Esophagus muscularis mucosa (tissue), 4 donors: ENCODE results near the gene LGALS9.

Source experiments
- EP300 ChIP-seq: sonication (generic); formaldehyde crosslinking; IDR thresholded peaks from one replicate; pipeline ENCODE4 v1.6.1; 2017; ENCODE audit warnings: antibody characterized with exemption
- POLR2A ChIP-seq: fragments of 450-650 bp; IDR thresholded peaks from one replicate; pipeline ENCODE4 v1.6.1; 2017; ENCODE audit warnings: antibody characterized with exemption, moderate library complexity, mild to moderate bottlenecking, low read depth
- TF ChIP-seq, protein P1 (sequence below), 3 experiments: fragments of 200-600 bp in 2 of 3; fragments of 450-650 bp in 1 of 3; sonication (generic) in 2 of 3; IDR thresholded peaks; one replicate each; pipeline ENCODE4 v1.5.1; 2017 to 2019; ENCODE audit warnings: antibody characterized with exemption in 3 of 3, mild to moderate bottlenecking in 2 of 3, moderate library complexity in 1 of 3

DNA sequence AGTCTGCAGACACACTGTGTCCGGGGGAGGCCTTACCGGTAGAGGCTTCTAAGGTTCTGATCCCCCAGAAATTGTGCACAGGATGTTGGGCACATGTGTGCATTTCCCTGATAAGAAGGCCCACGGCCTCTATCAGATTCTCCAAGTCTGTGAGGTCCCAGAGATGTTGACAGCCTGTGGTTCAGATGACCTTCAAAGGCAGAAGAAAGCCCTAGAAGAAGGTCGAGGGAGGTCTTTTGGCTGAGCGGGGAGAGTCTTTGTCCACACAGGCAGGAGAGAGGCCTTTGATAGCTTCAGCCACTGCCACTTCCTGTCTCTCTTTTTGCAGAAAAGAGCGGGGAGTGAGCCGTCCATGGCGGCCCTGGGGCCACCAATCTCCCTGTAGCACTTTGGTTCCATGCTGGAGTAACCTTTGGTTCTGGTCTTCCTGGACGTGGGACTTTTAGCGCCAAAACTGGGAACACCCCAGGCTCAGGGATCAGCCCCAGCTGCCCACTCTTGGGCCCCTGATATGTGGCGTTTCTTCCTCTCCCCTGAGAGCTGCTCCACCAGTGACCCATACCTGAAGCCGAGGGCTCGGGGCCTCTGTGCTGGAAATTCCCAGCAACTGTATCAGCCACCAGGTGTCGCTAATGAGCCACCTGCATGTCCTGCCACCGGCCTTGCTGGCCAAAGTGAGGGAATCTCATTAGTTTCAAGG lies 28.1 kb upstream of the LGALS9 start:
- TF ChIP-seq, protein P1, sequence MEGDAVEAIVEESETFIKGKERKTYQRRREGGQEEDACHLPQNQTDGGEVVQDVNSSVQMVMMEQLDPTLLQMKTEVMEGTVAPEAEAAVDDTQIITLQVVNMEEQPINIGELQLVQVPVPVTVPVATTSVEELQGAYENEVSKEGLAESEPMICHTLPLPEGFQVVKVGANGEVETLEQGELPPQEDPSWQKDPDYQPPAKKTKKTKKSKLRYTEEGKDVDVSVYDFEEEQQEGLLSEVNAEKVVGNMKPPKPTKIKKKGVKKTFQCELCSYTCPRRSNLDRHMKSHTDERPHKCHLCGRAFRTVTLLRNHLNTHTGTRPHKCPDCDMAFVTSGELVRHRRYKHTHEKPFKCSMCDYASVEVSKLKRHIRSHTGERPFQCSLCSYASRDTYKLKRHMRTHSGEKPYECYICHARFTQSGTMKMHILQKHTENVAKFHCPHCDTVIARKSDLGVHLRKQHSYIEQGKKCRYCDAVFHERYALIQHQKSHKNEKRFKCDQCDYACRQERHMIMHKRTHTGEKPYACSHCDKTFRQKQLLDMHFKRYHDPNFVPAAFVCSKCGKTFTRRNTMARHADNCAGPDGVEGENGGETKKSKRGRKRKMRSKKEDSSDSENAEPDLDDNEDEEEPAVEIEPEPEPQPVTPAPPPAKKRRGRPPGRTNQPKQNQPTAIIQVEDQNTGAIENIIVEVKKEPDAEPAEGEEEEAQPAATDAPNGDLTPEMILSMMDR (IDR thresholded peaks at IDR 0.05) = peak; percentile 83 to 98 (median 93)
- TF ChIP-seq POLR2A (no peak), EP300 (no peak)
